Aorta (tissue), 5 donors: ENCODE results near the gene SLC25A27. TPM values are rescaled to one million over a fixed set of nuclear protein-coding genes. Genes with fewer than 3 reads are reported as not detected.

ENCODE experiments used
- ATAC-seq: fragments of 200-7000 bp; cut with Tn5 transposase; one replicate; pipeline ENCODE4 v1.9.1; 2022; ENCODE audit warnings: moderate library complexity; ENCODE audit not compliant: low FRiP score
- DNase-seq, 2 donors: peaks; one replicate each; pipeline ENCODE4 v3.0.0-alpha.2; 2020
- H3K27ac ChIP-seq, 2 donors: one replicate each; pipeline ENCODE4 v1.5.1; 2013; ENCODE audit warnings: low read length in 2 of 2, mild to moderate bottlenecking in 2 of 2, moderate library complexity in 2 of 2, control low read depth in 1 of 2, inconsistent platforms in 1 of 2, low read depth in 1 of 2
- H3K27me3 ChIP-seq, 2 donors: one replicate each; pipeline ENCODE4 v1.6.1; 2013; ENCODE audit warnings: control low read depth in 1 of 2, low read length in 1 of 2, mild to moderate bottlenecking in 1 of 2, moderate library complexity in 1 of 2; ENCODE audit not compliant: insufficient read depth in 2 of 2, control insufficient read depth in 1 of 2
- H3K36me3 ChIP-seq, 2 donors: one replicate each; pipeline ENCODE4 v1.6.1; 2013; ENCODE audit warnings: control low read depth in 1 of 2, low read length in 1 of 2, mild to moderate bottlenecking in 1 of 2; ENCODE audit not compliant: insufficient read depth in 2 of 2, control insufficient read depth in 1 of 2
- H3K4me1 ChIP-seq, 2 donors: one replicate each; pipeline ENCODE4 v1.6.1; 2013; ENCODE audit warnings: low read length in 2 of 2, control low read depth in 1 of 2, mild to moderate bottlenecking in 1 of 2, moderate library complexity in 1 of 2; ENCODE audit not compliant: insufficient read depth in 2 of 2, control insufficient read depth in 1 of 2
- H3K4me3 ChIP-seq, 2 donors: one replicate each; pipeline ENCODE4 v1.5.1; 2013; ENCODE audit warnings: low read length in 2 of 2, control low read depth in 1 of 2, mild to moderate bottlenecking in 1 of 2
- H3K9me3 ChIP-seq: one replicate; pipeline ENCODE4 v1.6.1; 2013; ENCODE audit warnings: mild to moderate bottlenecking, low read length; ENCODE audit not compliant: control insufficient read depth
- WGBS, 2 donors: extraction: QIAGEN DNeasy Blood & Tissue Kit; methylation state at CpG; one replicate each; pipeline ENCODE4 v1.1.7; 2013; 5-methylcytosine and 5-hydroxymethylcytosine counted together
- intact Hi-C, 2 donors: fragments of 100-400 bp; cut with DNase I; formaldehyde crosslinking; loops; one replicate each; pipeline versions ENCODE4 v1.14.2 to v1.15.0; 2022
- polyA plus RNA-seq, 2 donors: library from polyadenylated mRNA; stranded (reverse); fragments of 200-250 nt; gene quantifications; one replicate each; pipeline ENCODE4 v1.2.3, GENCODE V29; 2013
- total RNA-seq, 2 donors: library from RNA; stranded (reverse); fragmentation: NEBNext Ultra II Directional; extraction: Animal tissue kit (Norgen Biotek cat#: 25700); gene quantifications; one replicate each; pipeline ENCODE4 v1.2.1, GENCODE V29; 2021
- donor health status: healthy with polysubstance abuse.
- donor health status: Bipolar disorder and iron deficiency.
- donor health status: DM: no; HTN: no; CAD: no.
- donor health status: DM: no; HTN: no; CAD: no.
- donor health status: DM: yes; HTN: yes; CAD: no.

SLC25A27 gene
- total and polyA plus RNA-seq, 4 donors = 0.50 to 71.9 (median 32.8) TPM

GRCh38 chr6:46655803-46656202 is 3.0 kb downstream of the SLC25A27 start:
- no peak overlapping the region for H3K4me3 ChIP-seq
- H3K27me3 ChIP-seq = no peaks in the 10 kb centered on the region
- intact Hi-C loops = no loop called here
- H3K9me3 ChIP-seq = no peaks in the 10 kb centered on the region
- H3K36me3 ChIP-seq = no peaks in the 10 kb centered on the region
- no peak overlapping the region for H3K27ac ChIP-seq
- WGBS, 2 donors = 87 to 89% methylated on average over 6 of the region's 6 CpGs
- DNase-seq = no peak
- no peaks in the 10 kb centered on the region for H3K4me1 ChIP-seq
- no peak for ATAC-seq

GRCh38 chr6:46657642-46658041 is 4.9 kb downstream of the SLC25A27 start:
- no peak for ATAC-seq
- no peaks in the 10 kb centered on the region for H3K27me3 ChIP-seq
- H3K27ac ChIP-seq = no peak overlapping the region
- no peak overlapping the region for H3K4me3 ChIP-seq
- intact Hi-C loops = no loop called here
- H3K36me3 ChIP-seq = no peaks in the 10 kb centered on the region
- DNase-seq = no peak
- no peaks in the 10 kb centered on the region for H3K9me3 ChIP-seq
- no peaks in the 10 kb centered on the region for H3K4me1 ChIP-seq

GRCh38 chr6:46661483-46661882 is 8.7 kb downstream of the SLC25A27 start:
- Histone ChIP-seq H3K9me3 (no peaks in the 10 kb centered on the region), H3K4me3 (no peak overlapping the region), H3K4me1 (no peaks in the 10 kb centered on the region), H3K36me3 (no peaks in the 10 kb centered on the region), H3K27me3 (no peaks in the 10 kb centered on the region), H3K27ac (no peak overlapping the region)
- intact Hi-C loops = no loop called here
- WGBS, 2 donors = 82 to 91% methylated on average over 2 of the region's 2 CpGs
- DNase-seq (no peak), ATAC-seq (no peak)

- DNase-seq (no peak), ATAC-seq (no peak)
- Histone ChIP-seq H3K4me3 (no peak overlapping the region), H3K27me3 (no peaks in the 10 kb centered on the region), H3K36me3 (peaks cover 0 to 5% of the 10 kb centered on the region in 2 donors), H3K4me1 (no peaks in the 10 kb centered on the region), H3K9me3 (no peaks in the 10 kb centered on the region), H3K27ac (no peak overlapping the region)
- 92 to 95% methylated on average over 2 of the region's 2 CpGs for WGBS, 2 donors
- intact Hi-C loops = no loop called here
Observed at GRCh38 chr6:46667377-46667776, 14.6 kb downstream of the SLC25A27 start.

- Histone ChIP-seq H3K27ac (no peak overlapping the region), H3K9me3 (no peaks in the 10 kb centered on the region), H3K36me3 (peaks cover 0 to 5% of the 10 kb centered on the region in 2 donors), H3K4me3 (no peak overlapping the region), H3K27me3 (no peaks in the 10 kb centered on the region), H3K4me1 (no peaks in the 10 kb centered on the region)
- no peak for ATAC-seq
- no peak for DNase-seq
- intact Hi-C loops = no loop called here
- 86 to 93% methylated on average over 1 of the region's 1 CpG for WGBS, 2 donors
Observed at GRCh38 chr6:46674410-46674809, 21.6 kb downstream of the SLC25A27 start.

GRCh38 chr6:46676604-46677313 is 24.0 kb downstream of the SLC25A27 start:
- H3K36me3 ChIP-seq = peaks cover 0 to 5% of the 10 kb centered on the region in 2 donors
- no peak overlapping the region for H3K4me3 ChIP-seq
- intact Hi-C loops = no loop called here
- WGBS, 2 donors = 92 to 93% methylated on average over 6 of the region's 6 CpGs
- no peaks in the 10 kb centered on the region for H3K9me3 ChIP-seq
- ATAC-seq (no peak), DNase-seq (no peak)
- H3K27me3 ChIP-seq = no peaks in the 10 kb centered on the region
- no peaks in the 10 kb centered on the region for H3K4me1 ChIP-seq
- H3K27ac ChIP-seq = no peak overlapping the region

GRCh38 chr6:46677314-46677654 is 24.5 kb downstream of the SLC25A27 start:
- no peak overlapping the region for H3K27ac ChIP-seq
- intact Hi-C loops = no loop called here
- DNase-seq = no peak
- H3K9me3 ChIP-seq = no peaks in the 10 kb centered on the region
- 69 to 75% methylated on average over 4 of the region's 4 CpGs for WGBS, 2 donors
- no peak overlapping the region for H3K4me3 ChIP-seq
- H3K36me3 ChIP-seq = peaks cover 0 to 2% of the 10 kb centered on the region in 2 donors
- H3K27me3 ChIP-seq = no peaks in the 10 kb centered on the region
- no peak for ATAC-seq
- no peaks in the 10 kb centered on the region for H3K4me1 ChIP-seq

- no peaks in the 10 kb centered on the region for H3K36me3 ChIP-seq
- no peaks in the 10 kb centered on the region for H3K27me3 ChIP-seq
- ATAC-seq = no peak
- H3K27ac ChIP-seq = no peak overlapping the region
- no peaks in the 10 kb centered on the region for H3K4me1 ChIP-seq
- WGBS, 2 donors = 60 to 64% methylated on average over 4 of the region's 4 CpGs
- intact Hi-C loops = no loop called here
- no peaks in the 10 kb centered on the region for H3K9me3 ChIP-seq
- no peak for DNase-seq
- no peak overlapping the region for H3K4me3 ChIP-seq
Observed at GRCh38 chr6:46684771-46685170, 32.0 kb downstream of the SLC25A27 start.

- ATAC-seq = no peak
Observed at GRCh38 chr6:46687619-46688097, 34.9 kb downstream of the SLC25A27 start, which contains the start of gene TDRD6. Gene TDRD6 (plus strand): TSS chr6:46687885. CDS start chr6:46688129, 244 bp downstream.

More at GRCh38 chr6:46687619-46688097, 34.9 kb downstream of the SLC25A27 start, which contains the start of gene TDRD6:
- no peak within 1 kb of the TSS for H3K4me3 ChIP-seq
- DNase-seq = peak; percentile 44 to 75
- intact Hi-C loops = no loop called here
- H3K9me3 ChIP-seq = no peaks in the 10 kb centered on the region
- no peaks in the 10 kb centered on the region for H3K36me3 ChIP-seq
- H3K27ac ChIP-seq = no peak within 1 kb of the TSS
- no peaks in the 10 kb centered on the region for H3K4me1 ChIP-seq
- no peaks in the 10 kb centered on the region for H3K27me3 ChIP-seq
- 86 to 91% methylated on average over 41 of the region's 41 CpGs for WGBS, 2 donors
